Gastrocnemius medialis (tissue), 4 donors: ENCODE results near the gene HSD17B7. TPM values are rescaled to one million over a fixed set of nuclear protein-coding genes. Genes with fewer than 3 reads are reported as not detected.

Source experiments
- ATAC-seq, 2 donors: fragments of 150-250 bp; one replicate each; pipeline ENCODE4 v1.9.1; 2016
- DNase-seq, 2 donors: peaks; one replicate each; pipeline ENCODE4 v3.0.0-alpha.2; 2019
- H3K27ac ChIP-seq, 4 donors: fragments of 200-600 bp; sonication (generic); 1 replicate in 1 of 4; 2 replicates in 3 of 4; pipeline ENCODE4 v1.5.1; 2016 to 2018; ENCODE audit warnings: mild to moderate bottlenecking in 2 of 4, moderate library complexity in 1 of 4
- H3K27me3 ChIP-seq, 3 donors: fragments of 200-600 bp; sonication (generic) in 2 of 3; 1 replicate in 1 of 3; 2 replicates in 2 of 3; pipeline versions ENCODE4 v1.5.1 to v1.6.0; 2016 to 2019; ENCODE audit warnings: mild to moderate bottlenecking in 1 of 3, moderate library complexity in 1 of 3
- H3K36me3 ChIP-seq, 2 donors: fragments of 200-600 bp; sonication (generic) in 1 of 2; one replicate each; pipeline ENCODE4 v1.5.1; 2017 to 2018
- H3K4me1 ChIP-seq, 2 donors: fragments of 200-600 bp; sonication (generic) in 1 of 2; one replicate each; pipeline ENCODE4 v1.5.1; 2016 to 2017; ENCODE audit warnings: mild to moderate bottlenecking in 2 of 2
- H3K4me3 ChIP-seq, 4 donors: fragments of 200-600 bp; sonication (generic) in 3 of 4; 1 replicate in 1 of 4; 2 replicates in 3 of 4; pipeline ENCODE4 v1.5.1; 2016 to 2019; ENCODE audit warnings: mild to moderate bottlenecking in 2 of 4
- H3K9me3 ChIP-seq, 3 donors: fragments of 200-600 bp; sonication (generic) in 2 of 3; 1 replicate in 1 of 3; 2 replicates in 2 of 3; pipeline ENCODE4 v1.5.1; 2016 to 2019
- CTCF ChIP-seq, 5 experiments: fragments of 450-650 bp in 3 of 5; fragments of 200-600 bp in 2 of 5; sonication (generic) in 2 of 5; IDR thresholded peaks in 4 of 5; conservative IDR thresholded peaks in 1 of 5; 1 replicate in 4 of 5; 2 replicates in 1 of 5; pipeline ENCODE4 v1.5.1; 2016 to 2019; ENCODE audit warnings: antibody characterized with exemption in 5 of 5, mild to moderate bottlenecking in 3 of 5, moderate library complexity in 3 of 5
- POLR2A ChIP-seq, 2 donors: fragments of 450-650 bp; IDR thresholded peaks; one replicate each; pipeline ENCODE4 v1.6.1; 2017; ENCODE audit warnings: antibody characterized with exemption in 2 of 2, mild to moderate bottlenecking in 2 of 2, moderate library complexity in 2 of 2
- in situ Hi-C, 4 donors: fragments of 200-750 bp; cut with MboI; loops; one replicate each; pipeline versions ENCODE4 v1.15.0 to v1.8.0; 2017; ENCODE audit warnings: low sequenced_read_pairs in 4 of 4
- intact Hi-C: fragments of 100-400 bp; cut with DNase I; formaldehyde crosslinking; loops from one replicate; pipeline ENCODE4 v1.15.1; 2023; ENCODE audit warnings: low total_unique reads
- total RNA-seq, 4 donors: library from RNA; depleted of rRNA; stranded (reverse); fragments of >200 nt; gene quantifications; one replicate each; pipeline versions ENCODE4 v1.1.0 to v1.2.3, GENCODE V29; 2016

The HSD17B7 gene
- total RNA-seq, 4 donors from 2014 or later: 0.87 to 3.3 (median 2.4) TPM

- ATAC-seq (no peak), DNase-seq (no peak)
- intact Hi-C loops (no loop called here), in situ Hi-C loops (loop anchor here in 1 of 4 donors (10.0 kb wide), 1 partner anchor 474 kb away; no protein-coding TSS in a partner anchor)
- Histone ChIP-seq H3K27me3 (no peaks in the 10 kb centered on the region), H3K36me3 (no peaks in the 10 kb centered on the region), H3K27ac (no peak overlapping the region), H3K9me3 (no peaks in the 10 kb centered on the region), H3K4me3 (no peak overlapping the region), H3K4me1 (no peaks in the 10 kb centered on the region)
- no peak for TF ChIP-seq CTCF (IDR thresholded peaks at IDR 0.05 in 4 of 5, conservative IDR thresholded peaks at IDR 0.05 in 1 of 5)
- no peak for TF ChIP-seq POLR2A (IDR thresholded peaks at IDR 0.05)
Measured at GRCh38 chr1:162840250-162840839, 49.8 kb downstream of the HSD17B7 start.

- H3K4me1 ChIP-seq: no peaks in the 10 kb centered on the region
- no peak overlapping the region for H3K4me3 ChIP-seq
- TF ChIP-seq CTCF (IDR thresholded peaks at IDR 0.05 in 4 of 5, conservative IDR thresholded peaks at IDR 0.05 in 1 of 5) (no peak), POLR2A (IDR thresholded peaks at IDR 0.05) (no peak)
- DNase-seq (no peak), ATAC-seq (no peak)
- in situ Hi-C loops: loop anchor here in 1 of 4 donors (10.0 kb wide), 1 partner anchor 471 kb away; no protein-coding TSS in a partner anchor
- intact Hi-C loops: no loop called here
- no peak overlapping the region for H3K27ac ChIP-seq
- H3K9me3 ChIP-seq: no peaks in the 10 kb centered on the region
- H3K36me3 ChIP-seq: no peaks in the 10 kb centered on the region
- no peaks in the 10 kb centered on the region for H3K27me3 ChIP-seq
Measured at GRCh38 chr1:162844153-162844552, 53.7 kb downstream of the HSD17B7 start.

GRCh38 chr1:162846256-162847212 is 56.0 kb downstream of the HSD17B7 start:
- intact Hi-C loops: no loop called here
- H3K27me3 ChIP-seq: no peaks in the 10 kb centered on the region
- ATAC-seq: no peak
- TF ChIP-seq CTCF (IDR thresholded peaks at IDR 0.05 in 4 of 5, conservative IDR thresholded peaks at IDR 0.05 in 1 of 5) (no peak), POLR2A (IDR thresholded peaks at IDR 0.05) (no peak)
- no peaks in the 10 kb centered on the region for H3K36me3 ChIP-seq
- no peaks in the 10 kb centered on the region for H3K9me3 ChIP-seq
- in situ Hi-C loops: loop anchor here in 2 of 4 donors (5.0 to 10.0 kb wide), 2 partner anchors 466 to 468 kb away; no protein-coding TSS in a partner anchor
- no peak overlapping the region for H3K27ac ChIP-seq
- H3K4me1 ChIP-seq: no peaks in the 10 kb centered on the region
- H3K4me3 ChIP-seq: no peak overlapping the region
- DNase-seq: no peak

- Histone ChIP-seq H3K9me3 (no peaks in the 10 kb centered on the region), H3K36me3 (no peaks in the 10 kb centered on the region), H3K4me1 (no peaks in the 10 kb centered on the region), H3K27ac (no peak overlapping the region), H3K4me3 (no peak overlapping the region), H3K27me3 (no peaks in the 10 kb centered on the region)
- TF ChIP-seq CTCF (IDR thresholded peaks at IDR 0.05 in 4 of 5, conservative IDR thresholded peaks at IDR 0.05 in 1 of 5): peak; percentile 68 to 97 (median 74)
- TF ChIP-seq POLR2A (IDR thresholded peaks at IDR 0.05): no peak
- in situ Hi-C loops (loop anchor here in 2 of 4 donors (5.0 to 10.0 kb wide), 2 partner anchors 464 to 467 kb away; no protein-coding TSS in a partner anchor), intact Hi-C loops (no loop called here)
- ATAC-seq (peak in 1 of 2 donors; percentile 36), DNase-seq (peak; percentile 24 to 43)
Measured at GRCh38 chr1:162847839-162848453, 57.4 kb downstream of the HSD17B7 start.
